Measurements from ENCODE around the gene PLLP.

The PLLP gene

DNA sequence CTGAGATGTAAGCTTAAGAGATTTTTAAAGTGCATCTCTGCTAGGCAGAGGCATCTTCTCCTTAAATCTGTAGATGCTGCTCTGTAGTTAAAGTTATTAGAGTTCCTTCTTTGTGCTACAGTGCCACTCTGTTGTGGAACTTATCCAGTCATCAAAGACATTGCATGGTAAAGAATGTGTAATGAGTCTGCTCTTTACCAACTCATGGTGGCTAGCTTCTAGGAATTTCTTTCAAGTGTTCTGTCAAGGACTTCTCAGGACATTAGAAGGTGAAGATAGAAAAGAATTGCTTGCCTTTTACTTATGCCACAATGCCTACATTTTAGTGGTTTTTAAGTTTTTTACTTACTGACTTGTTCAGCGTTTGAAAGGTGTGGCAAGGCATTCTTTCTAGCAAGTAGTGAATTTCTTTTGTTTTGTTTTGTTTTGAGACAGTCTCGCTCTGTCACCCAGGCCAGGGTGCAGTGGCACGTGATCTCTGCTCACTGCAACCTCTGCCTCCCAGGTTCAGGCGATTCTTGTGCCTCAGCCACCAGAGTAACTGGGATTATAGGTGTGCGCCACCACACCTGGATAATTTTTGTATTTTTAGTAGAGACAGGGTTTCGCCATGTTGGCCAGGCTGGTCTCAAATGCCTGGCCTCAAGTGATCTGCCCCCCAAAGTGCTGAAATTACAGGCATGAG is 59.7 kb downstream of the PLLP start:
- DNase-seq (ENCODE audit: low read depth): no peak
- no peak overlapping the region for H3K4me3 ChIP-seq (ENCODE audit: low read length)
- TF ChIP-seq, protein P1, sequence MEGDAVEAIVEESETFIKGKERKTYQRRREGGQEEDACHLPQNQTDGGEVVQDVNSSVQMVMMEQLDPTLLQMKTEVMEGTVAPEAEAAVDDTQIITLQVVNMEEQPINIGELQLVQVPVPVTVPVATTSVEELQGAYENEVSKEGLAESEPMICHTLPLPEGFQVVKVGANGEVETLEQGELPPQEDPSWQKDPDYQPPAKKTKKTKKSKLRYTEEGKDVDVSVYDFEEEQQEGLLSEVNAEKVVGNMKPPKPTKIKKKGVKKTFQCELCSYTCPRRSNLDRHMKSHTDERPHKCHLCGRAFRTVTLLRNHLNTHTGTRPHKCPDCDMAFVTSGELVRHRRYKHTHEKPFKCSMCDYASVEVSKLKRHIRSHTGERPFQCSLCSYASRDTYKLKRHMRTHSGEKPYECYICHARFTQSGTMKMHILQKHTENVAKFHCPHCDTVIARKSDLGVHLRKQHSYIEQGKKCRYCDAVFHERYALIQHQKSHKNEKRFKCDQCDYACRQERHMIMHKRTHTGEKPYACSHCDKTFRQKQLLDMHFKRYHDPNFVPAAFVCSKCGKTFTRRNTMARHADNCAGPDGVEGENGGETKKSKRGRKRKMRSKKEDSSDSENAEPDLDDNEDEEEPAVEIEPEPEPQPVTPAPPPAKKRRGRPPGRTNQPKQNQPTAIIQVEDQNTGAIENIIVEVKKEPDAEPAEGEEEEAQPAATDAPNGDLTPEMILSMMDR (IDR thresholded peaks at IDR 0.05; ENCODE audit: insufficient read depth, low read depth, low read length, missing control alignments): no peak

DNA sequence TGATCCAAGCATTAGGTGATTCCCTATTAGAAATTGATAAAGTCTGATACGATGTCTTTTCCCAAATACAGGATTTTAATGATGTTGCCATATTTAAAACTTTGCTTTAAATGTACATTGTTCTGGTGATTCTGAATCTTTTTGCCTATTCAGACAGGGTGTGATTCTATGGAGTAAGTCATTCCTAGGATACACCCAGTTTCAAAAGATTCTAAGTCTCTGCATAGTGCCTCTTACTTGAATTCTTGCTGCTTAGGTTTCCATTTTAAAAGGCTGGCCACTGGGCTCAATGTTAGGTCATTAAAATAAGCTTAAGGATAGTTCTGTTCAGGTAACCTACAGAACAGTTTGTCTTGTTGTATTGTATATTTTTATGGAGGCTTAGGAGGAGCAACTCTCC is 61.4 kb downstream of the PLLP start:
- TF ChIP-seq, protein P1 (IDR thresholded peaks at IDR 0.05; ENCODE audit: insufficient read depth, low read depth, low read length, missing control alignments): no peak
- DNase-seq (ENCODE audit: low read depth): no peak
- H3K4me3 ChIP-seq (ENCODE audit: low read length): no peak overlapping the region

DNA sequence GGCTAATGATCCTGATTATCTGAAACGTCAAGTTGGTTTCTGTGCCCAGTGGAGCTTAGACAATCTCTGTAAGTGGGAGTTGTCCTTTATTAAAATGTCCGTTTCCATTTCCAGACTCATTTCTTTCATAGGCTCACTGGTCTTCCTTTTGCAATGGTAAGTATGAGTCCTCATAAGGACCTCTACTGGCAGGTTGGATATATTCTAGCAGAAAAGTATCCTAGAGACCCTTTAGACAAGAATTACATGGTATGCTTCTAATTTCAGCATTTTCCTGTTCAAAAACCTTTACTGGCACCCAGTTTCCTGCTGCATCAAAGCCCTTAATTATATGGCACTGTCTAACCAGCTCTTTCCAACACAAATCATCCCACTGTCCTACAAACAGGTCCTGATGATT is 67.5 kb downstream of the PLLP start:
- DNase-seq (ENCODE audit: low read depth): no peak
- TF ChIP-seq, protein P1 (IDR thresholded peaks at IDR 0.05; ENCODE audit: insufficient read depth, low read depth, low read length, missing control alignments): no peak
- no peak overlapping the region for H3K4me3 ChIP-seq (ENCODE audit: low read length)

DNA sequence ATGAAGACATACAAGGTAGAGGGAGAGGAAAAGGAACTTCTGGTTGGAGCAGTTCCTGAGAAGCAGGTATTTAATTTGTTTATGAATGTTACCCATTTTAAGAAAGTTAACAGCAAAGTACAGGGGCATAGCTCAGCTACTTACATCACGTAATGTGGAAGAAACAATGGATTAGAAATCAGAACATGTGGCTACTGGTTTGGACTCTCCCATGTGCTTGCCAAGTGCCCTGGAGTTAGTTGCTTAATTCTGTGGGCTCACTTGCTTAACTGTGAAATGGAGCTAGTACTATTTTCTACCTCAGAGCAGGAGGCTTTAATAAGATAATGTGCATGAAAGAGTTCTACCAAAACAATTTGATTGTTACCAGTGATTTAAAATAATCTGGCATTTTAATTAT is 71.0 kb downstream of the PLLP start:
- peak; percentile 94 for DNase-seq (ENCODE audit: low read depth)
- H3K4me3 ChIP-seq (ENCODE audit: low read length): no peak overlapping the region
- TF ChIP-seq, protein P1 (IDR thresholded peaks at IDR 0.05; ENCODE audit: insufficient read depth, low read depth, low read length, missing control alignments): no peak

DNA sequence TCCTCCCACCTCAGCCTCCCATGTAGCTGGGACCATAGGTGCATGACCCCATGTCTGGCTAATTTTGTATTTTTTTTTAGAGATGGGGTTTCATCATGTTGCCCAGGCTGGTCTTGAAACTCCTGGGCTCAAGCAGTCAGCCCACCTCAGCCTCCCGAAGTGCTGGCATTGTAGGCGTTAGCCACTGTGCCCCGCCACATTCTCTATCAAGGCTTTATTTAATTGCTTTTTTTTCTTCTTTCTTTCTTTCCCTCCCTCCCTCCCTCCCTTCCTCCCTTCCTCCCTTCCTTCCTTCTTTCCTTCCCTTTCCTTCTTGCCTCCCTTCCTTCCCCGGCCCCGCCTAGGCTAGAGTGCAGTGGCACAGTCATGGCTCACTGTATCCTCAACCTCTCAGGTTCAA is 74.7 kb downstream of the PLLP start:
- TF ChIP-seq, protein P1 (IDR thresholded peaks at IDR 0.05; ENCODE audit: insufficient read depth, low read depth, low read length, missing control alignments): no peak
- no peak overlapping the region for H3K4me3 ChIP-seq (ENCODE audit: low read length)
- no peak for DNase-seq (ENCODE audit: low read depth)

DNA sequence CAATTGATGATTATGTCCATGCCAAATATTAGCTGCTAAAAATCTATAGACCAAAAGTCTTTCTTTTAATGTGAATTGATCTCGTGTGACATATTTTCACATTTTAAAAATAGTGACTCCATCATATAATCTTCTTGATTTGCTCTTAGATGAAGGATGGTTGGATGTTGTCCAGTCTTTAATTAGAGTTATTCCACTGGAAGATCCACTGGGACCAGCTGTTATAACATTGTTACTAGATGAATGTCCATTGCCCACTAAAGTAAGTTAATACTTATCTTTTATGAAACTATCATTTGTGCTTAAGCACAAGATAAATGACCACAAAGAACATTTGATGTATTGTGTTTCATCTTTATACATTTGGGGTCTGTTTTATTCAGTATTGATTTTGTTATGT is 75.5 kb downstream of the PLLP start:
- DNase-seq (ENCODE audit: low read depth): no peak
- TF ChIP-seq, protein P1 (IDR thresholded peaks at IDR 0.05; ENCODE audit: insufficient read depth, low read depth, low read length, missing control alignments): no peak
- no peak overlapping the region for H3K4me3 ChIP-seq (ENCODE audit: low read length)
